GM12892 (cell line): ENCODE results near the gene STC2.

Source experiments
- POLR2A ChIP-seq: IDR thresholded peaks from 2 replicates; pipeline ENCODE4 v1.6.1; 2011; ENCODE audit warnings: low read depth, low read length, control low read depth
- POLR2AphosphoS5 ChIP-seq: IDR thresholded peaks from 2 replicates; pipeline ENCODE4 v1.6.1; 2011; ENCODE audit warnings: low read depth, low read length, control low read depth
- TAF1 ChIP-seq: IDR thresholded peaks from 2 replicates; pipeline ENCODE4 v1.6.1; 2011; ENCODE audit warnings: low read depth, mild to moderate bottlenecking, control low read depth, low read length, borderline replicate concordance

- TF ChIP-seq TAF1: no peak
- no peak for TF ChIP-seq POLR2AphosphoS5
- no peak for TF ChIP-seq POLR2A
These were observed 18.5 kb downstream of the STC2 start for GRCh38 chr5:173309731-173310130.
